Smooth muscle cell (in vitro differentiated cells): Measurements from ENCODE around the gene IL36G. TPM values are rescaled to one million over a fixed set of nuclear protein-coding genes. Genes with fewer than 3 reads are reported as not detected.

Experiments
- DNase-seq: peaks from one replicate; lab custom pipeline; 2025; ENCODE audit not compliant: unreplicated experiment; lab: John Stamatoyannopoulos, UW
- H2AFZ ChIP-seq: fragments of 200-600 bp; sonication (generic); 2 replicates; pipeline ENCODE4 v1.6.0; 2016; ENCODE audit warnings: antibody characterized with exemption, low read depth, mild to moderate bottlenecking
- H3F3A ChIP-seq: fragments of 200-600 bp; sonication (generic); 2 replicates; pipeline ENCODE4 v1.6.0; 2017; ENCODE audit warnings: antibody characterized with exemption, low read depth
- H3K27ac ChIP-seq: fragments of 200-600 bp; sonication (generic); 2 replicates; pipeline ENCODE4 v1.5.1; 2016; ENCODE audit warnings: low read depth, mild to moderate bottlenecking
- H3K27me3 ChIP-seq: fragments of 200-600 bp; sonication (generic); 2 replicates; pipeline ENCODE4 v1.6.1; 2016; ENCODE audit warnings: low read depth, mild to moderate bottlenecking
- H3K36me3 ChIP-seq: fragments of 200-600 bp; sonication (generic); 2 replicates; pipeline ENCODE4 v1.5.1; 2016; ENCODE audit warnings: low read depth
- H3K4me1 ChIP-seq: fragments of 200-600 bp; sonication (generic); 2 replicates; pipeline ENCODE4 v1.5.1; 2016; ENCODE audit warnings: low read depth
- H3K4me2 ChIP-seq: fragments of 200-600 bp; sonication (generic); 2 replicates; pipeline ENCODE4 v1.6.0; 2016; ENCODE audit warnings: mild to moderate bottlenecking
- H3K4me3 ChIP-seq: fragments of 200-600 bp; sonication (generic); 2 replicates; pipeline ENCODE4 v1.5.1; 2016; ENCODE audit warnings: mild to moderate bottlenecking
- H3K79me2 ChIP-seq: fragments of 200-600 bp; sonication (generic); 2 replicates; pipeline ENCODE4 v1.6.0; 2016; ENCODE audit warnings: low read depth, mild to moderate bottlenecking
- H3K9ac ChIP-seq: fragments of 200-600 bp; sonication (generic); 2 replicates; pipeline ENCODE4 v1.6.0; 2016; ENCODE audit warnings: low read depth
- H3K9me3 ChIP-seq: fragments of 200-600 bp; sonication (generic); replicated peaks from 2 replicates; pipeline ENCODE4 v1.5.1; 2016; ENCODE audit warnings: low read depth
- H4K20me1 ChIP-seq: fragments of 200-600 bp; sonication (generic); 2 replicates; pipeline ENCODE4 v1.6.0; 2016; ENCODE audit warnings: low read depth
- CTCF ChIP-seq: fragments of 200-600 bp; sonication (generic); IDR thresholded peaks from 2 replicates; pipeline ENCODE4 v1.5.1; 2017; ENCODE audit warnings: borderline replicate concordance, mild to moderate bottlenecking, antibody characterized with exemption; ENCODE audit not compliant: insufficient read depth, poor library complexity, severe bottlenecking
- WGBS: methylation state at CpG from one replicate; pipeline ENCODE4 v1.1.7; 2016; ENCODE audit warnings: low lambda C conversion rate; 5-methylcytosine and 5-hydroxymethylcytosine counted together
- polyA plus RNA-seq: library from polyadenylated mRNA; unstranded; fragments of >200 nt; fragmentation: Nextera tagmentation; extraction: Ambion mirVana; gene quantifications from 2 replicates; pipeline ENCODE4 v1.2.1, GENCODE V29; 2016
- total RNA-seq: library from RNA; depleted of rRNA; stranded (reverse); fragments of >200 nt; gene quantifications from 2 replicates; pipeline ENCODE4 v1.2.3, GENCODE V29; 2014

The IL36G gene
- total and polyA plus RNA-seq, 2 experiments from 2014 or later = 0.22 to 1.1 TPM

- 64% methylated on average over 5 of the region's 5 CpGs for WGBS
- H3K27me3 ChIP-seq = no peaks in the 10 kb centered on the region
- DNase-seq = no peak
These were observed 38.9 kb upstream of the IL36G start for GRCh38 chr2:112938904-112939303.

DNA sequence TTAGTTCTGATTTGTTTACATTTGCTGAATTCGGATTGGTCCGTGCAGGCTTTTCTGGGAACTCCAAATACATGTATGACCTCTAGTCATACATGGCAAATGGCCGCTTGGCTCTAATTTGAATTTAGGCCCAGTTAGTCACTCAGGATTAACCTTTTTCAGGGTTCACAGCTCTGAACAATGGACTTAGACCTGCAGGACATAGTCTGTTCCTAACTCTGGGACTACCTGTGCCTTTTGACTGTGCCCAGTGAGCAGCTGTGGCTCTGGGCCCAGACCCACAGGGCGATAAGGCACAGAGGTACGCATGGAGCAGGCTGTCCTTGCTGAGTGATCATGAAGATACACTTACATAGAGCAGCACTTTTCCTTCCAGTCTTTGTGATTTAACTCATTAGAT is 38.4 kb upstream of the IL36G start:
- Histone ChIP-seq H4K20me1 (no peaks in the 10 kb centered on the region), H3K4me2 (no peak overlapping the region), H2AFZ (no peak overlapping the region), H3K4me1 (no peaks in the 10 kb centered on the region), H3K9ac (no peak overlapping the region), H3K27ac (no peak overlapping the region), H3K9me3 (no peaks in the 10 kb centered on the region), H3K4me3 (no peak overlapping the region), H3K27me3 (no peaks in the 10 kb centered on the region), H3F3A (no peaks in the 10 kb centered on the region), H3K36me3 (no peaks in the 10 kb centered on the region), H3K79me2 (no peaks in the 10 kb centered on the region)
- TF ChIP-seq CTCF = no peak
- no peak for DNase-seq
- 94% methylated on average over 5 of the region's 5 CpGs for WGBS

More at GRCh38 chr2:112938904-112939303, 38.9 kb upstream of the IL36G start:
- TF ChIP-seq CTCF = no peak
- Histone ChIP-seq H3K4me1 (no peaks in the 10 kb centered on the region), H3K4me2 (no peak overlapping the region), H3K79me2 (no peaks in the 10 kb centered on the region), H3K9ac (no peak overlapping the region), H3K27ac (no peak overlapping the region), H4K20me1 (no peaks in the 10 kb centered on the region), H3K36me3 (no peaks in the 10 kb centered on the region), H3K9me3 (no peaks in the 10 kb centered on the region), H3K4me3 (no peak overlapping the region), H3F3A (no peaks in the 10 kb centered on the region), H2AFZ (no peak overlapping the region)

DNA sequence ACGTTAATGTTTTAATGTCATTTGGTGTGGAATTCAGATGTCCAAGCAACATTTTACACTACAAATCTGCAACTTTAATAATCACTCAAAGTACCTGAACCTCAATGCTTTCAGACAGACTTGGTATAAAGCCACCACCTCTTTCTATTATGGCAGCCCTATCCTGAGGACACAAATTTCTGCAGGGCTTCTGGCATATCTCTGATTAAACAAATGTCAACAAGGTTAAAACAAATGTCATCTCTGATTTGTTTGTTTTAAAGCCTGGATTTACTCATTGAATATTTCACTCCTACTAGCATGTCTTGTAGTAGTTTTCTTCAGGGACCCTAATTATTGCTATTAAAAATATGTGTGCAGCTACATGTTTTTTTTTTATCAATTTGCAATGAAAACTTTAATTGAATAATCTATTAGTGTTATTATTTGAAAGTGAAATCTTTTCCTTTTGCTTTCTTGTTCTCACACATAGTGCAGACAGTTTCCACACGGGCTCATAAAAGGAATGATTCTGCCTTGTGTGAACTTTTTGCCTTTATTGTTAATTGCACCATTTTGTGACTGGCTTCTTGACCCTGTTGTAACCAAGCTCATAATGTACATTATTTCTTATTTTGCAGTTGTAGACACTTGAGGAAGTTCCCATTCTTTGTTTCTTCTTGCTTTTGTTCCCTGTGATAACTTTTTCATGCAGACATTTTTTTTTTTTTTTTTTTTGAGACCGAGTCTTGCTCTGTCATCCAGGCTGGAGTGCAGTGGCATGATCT is 36.8 kb upstream of the IL36G start:
- H3K4me2 ChIP-seq = no peak overlapping the region
- no peak overlapping the region for H3K27ac ChIP-seq
- no peaks in the 10 kb centered on the region for H3K4me1 ChIP-seq
- no peaks in the 10 kb centered on the region for H3F3A ChIP-seq
- no peak for TF ChIP-seq CTCF
- no peak for DNase-seq
- 71% methylated on average over 3 of the region's 3 CpGs for WGBS
- H3K79me2 ChIP-seq = no peaks in the 10 kb centered on the region
- no peaks in the 10 kb centered on the region for H3K27me3 ChIP-seq
- H2AFZ ChIP-seq = no peak overlapping the region
- peaks cover 9% of the 10 kb centered on the region for H3K9me3 ChIP-seq
- H3K36me3 ChIP-seq = no peaks in the 10 kb centered on the region
- no peak overlapping the region for H3K9ac ChIP-seq
- H4K20me1 ChIP-seq = no peaks in the 10 kb centered on the region
- H3K4me3 ChIP-seq = no peak overlapping the region
